ENCODE results near the gene UBASH3A. TPM values are rescaled to one million over a fixed set of nuclear protein-coding genes. Genes with fewer than 3 reads are reported as not detected.

UBASH3A gene
- total RNA-seq, 2 experiments from 2014 or later: 59.7 to 60.8 TPM

DNA sequence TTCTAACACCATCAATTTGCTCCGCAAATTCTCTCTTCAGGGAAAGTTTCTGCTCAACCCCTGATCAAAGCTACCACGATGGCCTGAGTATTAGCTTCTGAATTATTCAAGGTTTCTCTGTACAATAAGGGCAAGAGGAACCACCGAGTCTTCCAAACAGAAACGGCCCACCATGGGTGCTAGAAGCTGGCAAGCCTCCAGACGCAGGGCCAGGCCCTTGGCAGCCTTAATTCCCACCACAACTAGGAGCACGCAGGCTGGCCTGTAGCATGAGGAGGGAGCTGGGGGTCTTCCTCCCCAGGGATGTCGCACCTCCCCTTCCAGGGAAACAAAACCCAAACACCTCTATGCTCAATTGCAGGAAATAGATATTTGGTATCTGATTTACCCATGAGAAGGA is 81.3 kb downstream of the UBASH3A start:
- CTCF ChIA-PET: no interaction called here
- Mint-ChIP-seq H3K4me3 (no peak overlapping the region), H3K27me3 (peaks cover 13% of the 10 kb centered on the region)

DNA sequence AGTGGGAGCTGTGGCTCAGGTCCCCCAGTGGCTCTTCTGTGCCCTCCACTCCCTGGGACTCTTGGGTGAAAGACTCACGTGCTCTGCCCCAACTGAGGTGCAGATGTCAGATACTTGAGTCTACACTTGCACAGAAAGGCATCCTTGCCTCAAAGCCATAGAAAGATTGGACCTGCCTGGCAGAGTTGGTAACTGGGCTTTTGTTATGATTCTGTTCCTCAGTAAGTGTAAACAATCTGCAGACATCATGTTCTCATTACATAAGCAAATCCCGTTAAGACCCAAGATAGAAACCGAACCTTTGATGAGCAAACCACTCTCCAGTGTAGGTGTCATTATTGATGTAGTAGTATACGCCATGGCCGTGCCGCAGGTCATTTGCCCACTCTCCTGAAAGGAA is 82.4 kb downstream of the UBASH3A start:
- H3K36me3 Mint-ChIP-seq (ENCODE audit: low read depth): no peaks in the 10 kb centered on the region
- no peaks in the 10 kb centered on the region for H3K4me1 Mint-ChIP-seq (ENCODE audit: low read depth)
- no peaks in the 10 kb centered on the region for H3K4me1 ChIP-seq (ENCODE audit: insufficient read depth, low read length)
- no peak overlapping the region for H3K27ac ChIP-seq (ENCODE audit: low read depth in 1 of 2, low read length in 2 of 2)
- ATAC-seq (ENCODE audit: poor library complexity) (no peak), DNase-seq (no peak)
- no peak overlapping the region for H3K4me3 ChIP-seq (ENCODE audit: low read length)
- H3K27me3 Mint-ChIP-seq: peaks cover 13% of the 10 kb centered on the region
- no peak overlapping the region for H3K27ac Mint-ChIP-seq
- intact Hi-C loops (cut with DNase I, micrococcal nuclease): no loop called here
- no peaks in the 10 kb centered on the region for H3K36me3 ChIP-seq (ENCODE audit: insufficient read depth, low read length)
- TF ChIP-seq, protein P1, sequence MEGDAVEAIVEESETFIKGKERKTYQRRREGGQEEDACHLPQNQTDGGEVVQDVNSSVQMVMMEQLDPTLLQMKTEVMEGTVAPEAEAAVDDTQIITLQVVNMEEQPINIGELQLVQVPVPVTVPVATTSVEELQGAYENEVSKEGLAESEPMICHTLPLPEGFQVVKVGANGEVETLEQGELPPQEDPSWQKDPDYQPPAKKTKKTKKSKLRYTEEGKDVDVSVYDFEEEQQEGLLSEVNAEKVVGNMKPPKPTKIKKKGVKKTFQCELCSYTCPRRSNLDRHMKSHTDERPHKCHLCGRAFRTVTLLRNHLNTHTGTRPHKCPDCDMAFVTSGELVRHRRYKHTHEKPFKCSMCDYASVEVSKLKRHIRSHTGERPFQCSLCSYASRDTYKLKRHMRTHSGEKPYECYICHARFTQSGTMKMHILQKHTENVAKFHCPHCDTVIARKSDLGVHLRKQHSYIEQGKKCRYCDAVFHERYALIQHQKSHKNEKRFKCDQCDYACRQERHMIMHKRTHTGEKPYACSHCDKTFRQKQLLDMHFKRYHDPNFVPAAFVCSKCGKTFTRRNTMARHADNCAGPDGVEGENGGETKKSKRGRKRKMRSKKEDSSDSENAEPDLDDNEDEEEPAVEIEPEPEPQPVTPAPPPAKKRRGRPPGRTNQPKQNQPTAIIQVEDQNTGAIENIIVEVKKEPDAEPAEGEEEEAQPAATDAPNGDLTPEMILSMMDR (IDR thresholded peaks at IDR 0.05): no peak
- ChIA-PET CTCF (no interaction called here), POLR2A (no interaction called here)
- no peaks in the 10 kb centered on the region for H3K9me3 Mint-ChIP-seq
- no peaks in the 10 kb centered on the region for H3K27me3 ChIP-seq (ENCODE audit: control insufficient read depth in 1 of 2, insufficient read depth in 2 of 2, low read length in 2 of 2)
- no peak overlapping the region for H3K4me3 Mint-ChIP-seq
- H3K9me3 ChIP-seq (ENCODE audit: control insufficient read depth in 1 of 2, insufficient read depth in 1 of 2, low read length in 2 of 2): peaks cover 0 to 6% of the 10 kb centered on the region in 2 experiments

More for the DNA sequence above, 81.3 kb downstream of the UBASH3A start:
- Mint-ChIP-seq H3K27ac (no peak overlapping the region), H3K9me3 (no peaks in the 10 kb centered on the region), H3K36me3 (ENCODE audit: low read depth) (no peaks in the 10 kb centered on the region), H3K4me1 (ENCODE audit: low read depth) (peaks cover under 1% of the 10 kb centered on the region)
- Histone ChIP-seq H3K27me3 (ENCODE audit: control insufficient read depth in 1 of 2, insufficient read depth in 2 of 2, low read length in 2 of 2) (no peaks in the 10 kb centered on the region), H3K4me3 (ENCODE audit: low read length) (no peak overlapping the region), H3K27ac (ENCODE audit: low read depth in 1 of 2, low read length in 2 of 2) (no peak overlapping the region), H3K36me3 (ENCODE audit: insufficient read depth, low read length) (no peaks in the 10 kb centered on the region), H3K9me3 (ENCODE audit: control insufficient read depth in 1 of 2, insufficient read depth in 1 of 2, low read length in 2 of 2) (peaks cover 0 to 6% of the 10 kb centered on the region in 2 experiments), H3K4me1 (ENCODE audit: insufficient read depth, low read length) (no peaks in the 10 kb centered on the region)
- ATAC-seq (ENCODE audit: poor library complexity) (no peak), DNase-seq (no peak)
- intact Hi-C loops (cut with DNase I, micrococcal nuclease): no loop called here
- POLR2A ChIA-PET: no interaction called here
- TF ChIP-seq, protein P1 (IDR thresholded peaks at IDR 0.05): no peak

DNA sequence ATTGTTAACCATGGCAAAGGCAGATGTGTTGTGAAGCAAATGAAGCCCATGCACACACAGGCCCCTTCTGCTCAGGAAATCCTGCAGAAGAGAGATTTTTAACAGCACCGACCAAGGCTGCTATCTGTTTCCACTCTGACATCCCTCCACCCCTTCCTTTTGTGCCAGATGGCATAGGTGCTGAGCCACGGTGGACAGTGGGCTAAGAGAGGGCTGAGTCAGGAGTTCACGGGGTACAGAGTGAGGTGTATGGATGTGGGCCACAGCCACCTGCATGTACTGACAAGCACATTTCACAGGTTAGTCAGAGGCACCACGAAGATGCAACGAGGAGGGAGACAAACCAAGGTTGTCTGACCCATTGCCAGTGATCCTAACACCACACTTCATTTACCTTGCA is 82.8 kb downstream of the UBASH3A start:
- H3K36me3 Mint-ChIP-seq (ENCODE audit: low read depth): no peaks in the 10 kb centered on the region
- intact Hi-C loops (cut with DNase I, micrococcal nuclease): no loop called here
- no peak overlapping the region for H3K4me3 Mint-ChIP-seq
- H3K27ac Mint-ChIP-seq: no peak overlapping the region
- H3K9me3 Mint-ChIP-seq: no peaks in the 10 kb centered on the region
- H3K27me3 Mint-ChIP-seq: peaks cover 13% of the 10 kb centered on the region
- Histone ChIP-seq H3K27ac (ENCODE audit: low read depth in 1 of 2, low read length in 2 of 2) (no peak overlapping the region), H3K27me3 (ENCODE audit: control insufficient read depth in 1 of 2, insufficient read depth in 2 of 2, low read length in 2 of 2) (no peaks in the 10 kb centered on the region), H3K9me3 (ENCODE audit: control insufficient read depth in 1 of 2, insufficient read depth in 1 of 2, low read length in 2 of 2) (peaks cover 0 to 6% of the 10 kb centered on the region in 2 experiments), H3K4me1 (ENCODE audit: insufficient read depth, low read length) (no peaks in the 10 kb centered on the region), H3K4me3 (ENCODE audit: low read length) (no peak overlapping the region), H3K36me3 (ENCODE audit: insufficient read depth, low read length) (no peaks in the 10 kb centered on the region)
- DNase-seq (no peak), ATAC-seq (ENCODE audit: poor library complexity) (no peak)
- no peaks in the 10 kb centered on the region for H3K4me1 Mint-ChIP-seq (ENCODE audit: low read depth)
- TF ChIP-seq, protein P1 (IDR thresholded peaks at IDR 0.05): no peak
- ChIA-PET CTCF (interaction anchor here (1.7 kb wide), 1 partner anchor 8 kb away, joined by 6 read pairs; no protein-coding TSS in a partner anchor), POLR2A (no interaction called here)

All from CD4-positive, alpha-beta T cell (primary cell).